Testis (tissue), 2 donors: Measurements from ENCODE around the gene SREK1IP1.

Source experiments
- POLR2A ChIP-seq: fragments of 450-650 bp; IDR thresholded peaks from one replicate; pipeline ENCODE4 v1.6.1; 2017; ENCODE audit warnings: antibody characterized with exemption, mild to moderate bottlenecking, moderate library complexity
- TF ChIP-seq, protein P1 (sequence below), 3 experiments: fragments of 450-650 bp in 2 of 3; fragments of 200-600 bp in 1 of 3; sonication (generic) in 1 of 3; IDR thresholded peaks; one replicate each; pipeline ENCODE4 v1.5.1; 2016 to 2019; ENCODE audit warnings: antibody characterized with exemption in 3 of 3, mild to moderate bottlenecking in 2 of 3, moderate library complexity in 1 of 3

DNA sequence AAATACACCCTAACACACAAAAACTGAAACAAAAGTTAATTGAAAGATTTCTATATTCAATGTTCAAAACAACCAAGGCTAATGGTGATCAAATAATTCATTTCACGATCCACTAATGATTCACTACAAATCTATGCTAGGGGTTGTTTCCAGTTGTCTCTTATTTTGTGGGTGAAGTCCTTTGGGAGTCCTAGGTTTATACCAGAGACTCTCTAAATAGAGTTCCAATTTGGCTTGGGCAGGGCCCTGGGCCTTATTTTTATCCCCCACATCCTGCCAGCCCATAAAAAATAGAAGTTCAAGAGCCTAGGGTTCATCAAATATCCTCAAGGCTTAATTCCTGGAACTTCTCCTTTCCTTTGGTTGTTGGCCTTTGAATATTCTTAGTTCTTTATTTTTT lies 26.1 kb downstream of the SREK1IP1 start:
- TF ChIP-seq, protein P1, sequence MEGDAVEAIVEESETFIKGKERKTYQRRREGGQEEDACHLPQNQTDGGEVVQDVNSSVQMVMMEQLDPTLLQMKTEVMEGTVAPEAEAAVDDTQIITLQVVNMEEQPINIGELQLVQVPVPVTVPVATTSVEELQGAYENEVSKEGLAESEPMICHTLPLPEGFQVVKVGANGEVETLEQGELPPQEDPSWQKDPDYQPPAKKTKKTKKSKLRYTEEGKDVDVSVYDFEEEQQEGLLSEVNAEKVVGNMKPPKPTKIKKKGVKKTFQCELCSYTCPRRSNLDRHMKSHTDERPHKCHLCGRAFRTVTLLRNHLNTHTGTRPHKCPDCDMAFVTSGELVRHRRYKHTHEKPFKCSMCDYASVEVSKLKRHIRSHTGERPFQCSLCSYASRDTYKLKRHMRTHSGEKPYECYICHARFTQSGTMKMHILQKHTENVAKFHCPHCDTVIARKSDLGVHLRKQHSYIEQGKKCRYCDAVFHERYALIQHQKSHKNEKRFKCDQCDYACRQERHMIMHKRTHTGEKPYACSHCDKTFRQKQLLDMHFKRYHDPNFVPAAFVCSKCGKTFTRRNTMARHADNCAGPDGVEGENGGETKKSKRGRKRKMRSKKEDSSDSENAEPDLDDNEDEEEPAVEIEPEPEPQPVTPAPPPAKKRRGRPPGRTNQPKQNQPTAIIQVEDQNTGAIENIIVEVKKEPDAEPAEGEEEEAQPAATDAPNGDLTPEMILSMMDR (IDR thresholded peaks at IDR 0.05), result no peak
- TF ChIP-seq POLR2A, result no peak
